HEK293 (cell line): ENCODE measurements around the gene PCGF1.

ENCODE experiments used
- AEBP2 ChIP-seq: fragments of 450-650 bp; formaldehyde crosslinking; IDR thresholded peaks from 2 replicates; pipeline ENCODE4 v1.5.1; 2016; ENCODE audit warnings: missing biosample characterization, missing genetic modification characterization, borderline replicate concordance
- BCL11B ChIP-seq: fragments of 450-650 bp; formaldehyde crosslinking; IDR thresholded peaks from 2 replicates; pipeline ENCODE4 v1.5.1; 2016; ENCODE audit warnings: low read depth, missing biosample characterization, missing genetic modification characterization
- EGR2 ChIP-seq: fragments of 450-650 bp; formaldehyde crosslinking; IDR thresholded peaks from 2 replicates; pipeline ENCODE4 v1.5.1; 2016; ENCODE audit warnings: low read depth, missing biosample characterization, missing genetic modification characterization
- INSM2 ChIP-seq: fragments of 450-650 bp; formaldehyde crosslinking; IDR thresholded peaks from 2 replicates; pipeline ENCODE4 v1.5.1; 2016; ENCODE audit warnings: missing biosample characterization, missing genetic modification characterization
- SCRT2 ChIP-seq: fragments of 450-650 bp; formaldehyde crosslinking; IDR thresholded peaks from 2 replicates; pipeline ENCODE4 v1.5.1; 2016; ENCODE audit warnings: missing biosample characterization, missing genetic modification characterization
- SP3 ChIP-seq: fragments of 450-650 bp; formaldehyde crosslinking; IDR thresholded peaks from 2 replicates; pipeline ENCODE4 v1.5.1; 2016; ENCODE audit warnings: missing biosample characterization, missing genetic modification characterization
- SP7 ChIP-seq: fragments of 450-650 bp; formaldehyde crosslinking; IDR thresholded peaks from 2 replicates; pipeline ENCODE4 v1.5.1; 2016; ENCODE audit warnings: missing biosample characterization, missing genetic modification characterization
- TCF7L2 ChIP-seq: IDR thresholded peaks from 2 replicates; pipeline ENCODE4 v1.6.1; 2011; ENCODE audit warnings: low read depth, mild to moderate bottlenecking, inconsistent platforms, low read length, moderate library complexity, borderline replicate concordance
- ZBTB1 ChIP-seq: fragments of 450-650 bp; formaldehyde crosslinking; IDR thresholded peaks from 2 replicates; pipeline ENCODE4 v1.5.1; 2016; ENCODE audit warnings: missing biosample characterization, missing genetic modification characterization
- ZBTB21 ChIP-seq: fragments of 450-650 bp; formaldehyde crosslinking; IDR thresholded peaks from 2 replicates; pipeline ENCODE4 v1.5.1; 2017; ENCODE audit warnings: missing biosample characterization, missing genetic modification characterization
- ZBTB48 ChIP-seq: fragments of 450-650 bp; formaldehyde crosslinking; IDR thresholded peaks from 2 replicates; pipeline ENCODE4 v1.5.1; 2016; ENCODE audit warnings: missing biosample characterization, missing genetic modification characterization
- ZFHX2 ChIP-seq: fragments of 450-650 bp; formaldehyde crosslinking; conservative IDR thresholded peaks from 2 replicates; pipeline ENCODE4 v1.5.1; 2016; ENCODE audit warnings: missing biosample characterization, missing genetic modification characterization
- ZNF138 ChIP-seq: fragments of 450-650 bp; formaldehyde crosslinking; IDR thresholded peaks from 2 replicates; pipeline ENCODE4 v1.5.1; 2016; ENCODE audit warnings: missing biosample characterization, missing genetic modification characterization, borderline replicate concordance
- ZNF16 ChIP-seq: fragments of 450-650 bp; formaldehyde crosslinking; IDR thresholded peaks from 2 replicates; pipeline ENCODE4 v1.5.1; 2016; ENCODE audit warnings: low read depth, missing biosample characterization, missing genetic modification characterization
- ZNF184 ChIP-seq: fragments of 450-650 bp; IDR thresholded peaks from 2 replicates; pipeline ENCODE4 v1.5.1; 2018; ENCODE audit warnings: missing biosample characterization, mild to moderate bottlenecking, missing genetic modification characterization
- ZNF24 ChIP-seq: fragments of 450-650 bp; formaldehyde crosslinking; IDR thresholded peaks from 2 replicates; pipeline ENCODE4 v1.5.1; 2016; ENCODE audit warnings: missing biosample characterization, missing genetic modification characterization
- ZNF335 ChIP-seq: fragments of 450-650 bp; formaldehyde crosslinking; conservative IDR thresholded peaks from 2 replicates; pipeline ENCODE4 v1.5.1; 2016; ENCODE audit warnings: missing biosample characterization, missing genetic modification characterization
- ZNF416 ChIP-seq: fragments of 450-650 bp; formaldehyde crosslinking; IDR thresholded peaks from 2 replicates; pipeline ENCODE4 v1.5.1; 2016; ENCODE audit warnings: missing biosample characterization, missing genetic modification characterization
- ZNF426 ChIP-seq: fragments of 450-650 bp; formaldehyde crosslinking; IDR thresholded peaks from 2 replicates; pipeline ENCODE4 v1.5.1; 2017; ENCODE audit warnings: missing biosample characterization, missing genetic modification characterization, mild to moderate bottlenecking, inconsistent platforms, moderate library complexity
- ZNF530 ChIP-seq: fragments of 450-650 bp; formaldehyde crosslinking; IDR thresholded peaks from 2 replicates; pipeline ENCODE4 v1.5.1; 2016; ENCODE audit warnings: low read depth, missing biosample characterization, missing genetic modification characterization
- ZNF548 ChIP-seq: fragments of 450-650 bp; formaldehyde crosslinking; IDR thresholded peaks from 2 replicates; pipeline ENCODE4 v1.5.1; 2016; ENCODE audit warnings: missing biosample characterization, missing genetic modification characterization
- ZNF549 ChIP-seq: fragments of 450-650 bp; IDR thresholded peaks from 2 replicates; pipeline ENCODE4 v1.5.1; 2018; ENCODE audit warnings: missing biosample characterization, missing genetic modification characterization, mild to moderate bottlenecking, inconsistent platforms, moderate library complexity
- ZNF571 ChIP-seq: fragments of 450-650 bp; formaldehyde crosslinking; IDR thresholded peaks from 2 replicates; pipeline ENCODE4 v1.5.0; 2017; ENCODE audit warnings: missing biosample characterization, missing genetic modification characterization
- ZNF585B ChIP-seq: fragments of 450-650 bp; formaldehyde crosslinking; IDR thresholded peaks from 2 replicates; pipeline ENCODE4 v1.5.1; 2016; ENCODE audit warnings: missing biosample characterization, missing genetic modification characterization
- ZNF621 ChIP-seq: fragments of 450-650 bp; formaldehyde crosslinking; IDR thresholded peaks from 2 replicates; pipeline ENCODE4 v1.5.1; 2017; ENCODE audit warnings: missing biosample characterization, missing genetic modification characterization
- ZNF624 ChIP-seq: fragments of 450-650 bp; formaldehyde crosslinking; IDR thresholded peaks from 2 replicates; pipeline ENCODE4 v1.5.1; 2017; ENCODE audit warnings: missing biosample characterization, missing genetic modification characterization
- ZNF677 ChIP-seq: fragments of 450-650 bp; IDR thresholded peaks from 2 replicates; pipeline ENCODE4 v1.5.0; 2018; ENCODE audit warnings: missing biosample characterization, mild to moderate bottlenecking, missing genetic modification characterization, moderate library complexity
- ZNF704 ChIP-seq: fragments of 450-650 bp; formaldehyde crosslinking; IDR thresholded peaks from 2 replicates; pipeline ENCODE4 v1.5.1; 2016; ENCODE audit warnings: missing biosample characterization, missing genetic modification characterization
- ZNF791 ChIP-seq: fragments of 450-650 bp; formaldehyde crosslinking; IDR thresholded peaks from 2 replicates; pipeline ENCODE4 v1.5.1; 2016; ENCODE audit warnings: missing biosample characterization, missing genetic modification characterization
- ZNF837 ChIP-seq: fragments of 450-650 bp; formaldehyde crosslinking; IDR thresholded peaks from 2 replicates; pipeline ENCODE4 v1.5.1; 2016; ENCODE audit warnings: missing biosample characterization, missing genetic modification characterization
- ZSCAN23 ChIP-seq: fragments of 450-650 bp; formaldehyde crosslinking; IDR thresholded peaks from 2 replicates; pipeline ENCODE4 v1.5.1; 2016; ENCODE audit warnings: missing biosample characterization, missing genetic modification characterization
- TF ChIP-seq, protein P1 (sequence below): fragments of 450-650 bp; formaldehyde crosslinking; IDR thresholded peaks from 2 replicates; pipeline ENCODE4 v1.5.1; 2016; ENCODE audit warnings: missing biosample characterization, missing genetic modification characterization
- TF ChIP-seq, protein P2 (sequence below): sonication (generic); formaldehyde crosslinking; IDR thresholded peaks from 2 replicates; pipeline ENCODE4 v1.8.1; 2022; ENCODE audit warnings: mild to moderate bottlenecking, moderate library complexity, missing genetic modification reagents
- TF ChIP-seq, protein P3 (sequence below): fragments of 450-650 bp; formaldehyde crosslinking; IDR thresholded peaks from 2 replicates; pipeline ENCODE4 v1.5.1; 2016; ENCODE audit warnings: missing biosample characterization, missing genetic modification characterization

Gene PCGF1

DNA sequence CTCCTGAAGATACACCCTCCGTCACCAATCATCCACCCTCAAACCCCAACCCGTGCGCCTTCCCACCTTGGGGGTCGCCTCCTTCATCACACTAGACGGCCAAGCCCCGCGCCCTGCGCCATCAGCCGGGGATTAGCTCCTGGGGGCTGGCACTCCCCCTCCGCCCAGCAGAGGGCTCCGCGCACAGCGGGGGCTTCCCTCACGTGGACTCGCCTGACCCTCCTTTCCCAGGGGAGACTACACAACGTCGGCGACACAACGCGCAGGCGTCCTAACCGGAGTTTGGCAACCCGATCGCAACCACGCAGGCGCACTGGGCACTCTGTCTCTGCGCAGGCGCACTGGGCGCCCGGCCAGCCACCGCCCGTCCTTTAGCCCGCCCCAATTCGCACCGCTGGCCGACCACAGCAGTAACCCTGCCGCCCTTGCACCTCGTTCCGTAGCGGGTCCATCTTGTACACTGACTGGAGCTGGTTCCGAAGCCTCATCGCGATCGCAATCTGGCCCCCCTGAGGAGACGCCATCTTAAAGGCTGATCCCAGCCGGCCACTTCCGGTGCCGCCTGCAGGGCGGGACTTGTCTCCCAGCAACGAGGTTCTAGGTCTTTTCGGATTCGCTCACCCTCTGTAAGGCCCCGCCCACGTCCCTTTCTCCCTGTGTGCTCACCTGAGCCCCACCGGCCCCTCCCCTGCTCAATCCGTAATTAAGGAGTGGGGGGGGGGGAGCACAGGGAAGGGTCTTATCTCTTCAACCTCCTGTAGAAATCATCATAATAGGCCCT, at the start of gene PCGF1 (continued):
- TF ChIP-seq AEBP2 (tag by site-specific recombination) (no peak), ZNF571 (tag by site-specific recombination) (no peak), ZNF791 (tag by site-specific recombination) (no peak), BCL11B (peak; percentile 46; the same call in 1 of the 2 replicates), ZBTB48 (tag by site-specific recombination) (peak; percentile 77), ZBTB1 (tag by site-specific recombination) (no peak), ZNF549 (tag by site-specific recombination) (no peak), ZFHX2 (tag by site-specific recombination) (peak; percentile 62), ZSCAN23 (0 out of 2 replicates have a peak, but pooled peaks have one; percentile 22), SP7 (tag by site-specific recombination) (peak; percentile 70; the same call in 1 of the 2 replicates), TCF7L2 (no peak), INSM2 (tag by site-specific recombination) (peak; percentile 37; the same call in 1 of the 2 replicates), ZNF335 (peak; percentile 95), SP3 (tag by site-specific recombination) (peak; percentile 86), ZNF426 (tag by site-specific recombination) (no peak), ZNF621 (tag by site-specific recombination) (no peak), ZNF530 (tag by site-specific recombination) (no peak), ZNF16 (tag by site-specific recombination) (no peak), ZNF677 (no peak), ZNF704 (tag by site-specific recombination) (no peak), ZNF585B (peak; percentile 9; the same call in 1 of the 2 replicates), ZNF416 (no peak), ZNF138 (tag by site-specific recombination) (no peak), SCRT2 (tag by site-specific recombination) (no peak), ZBTB21 (tag by site-specific recombination) (no peak), EGR2 (peak; percentile 71; the same call in 1 of the 2 replicates), ZNF184 (tag by site-specific recombination) (no peak), ZNF24 (tag by site-specific recombination) (peak; percentile 55; the same call in 1 of the 2 replicates), ZNF548 (no peak), ZNF837 (tag by site-specific recombination) (no peak), ZNF624 (tag by site-specific recombination) (no peak)
- TF ChIP-seq, protein P1, sequence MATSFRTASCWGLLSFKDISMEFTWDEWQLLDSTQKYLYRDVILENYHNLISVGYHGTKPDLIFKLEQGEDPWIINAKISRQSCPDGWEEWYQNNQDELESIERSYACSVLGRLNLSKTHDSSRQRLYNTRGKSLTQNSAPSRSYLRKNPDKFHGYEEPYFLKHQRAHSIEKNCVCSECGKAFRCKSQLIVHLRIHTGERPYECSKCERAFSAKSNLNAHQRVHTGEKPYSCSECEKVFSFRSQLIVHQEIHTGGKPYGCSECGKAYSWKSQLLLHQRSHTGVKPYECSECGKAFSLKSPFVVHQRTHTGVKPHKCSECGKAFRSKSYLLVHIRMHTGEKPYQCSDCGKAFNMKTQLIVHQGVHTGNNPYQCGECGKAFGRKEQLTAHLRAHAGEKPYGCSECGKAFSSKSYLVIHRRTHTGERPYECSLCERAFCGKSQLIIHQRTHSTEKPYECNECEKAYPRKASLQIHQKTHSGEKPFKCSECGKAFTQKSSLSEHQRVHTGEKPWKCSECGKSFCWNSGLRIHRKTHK (tag by site-specific recombination), result no peak
- TF ChIP-seq, protein P2, sequence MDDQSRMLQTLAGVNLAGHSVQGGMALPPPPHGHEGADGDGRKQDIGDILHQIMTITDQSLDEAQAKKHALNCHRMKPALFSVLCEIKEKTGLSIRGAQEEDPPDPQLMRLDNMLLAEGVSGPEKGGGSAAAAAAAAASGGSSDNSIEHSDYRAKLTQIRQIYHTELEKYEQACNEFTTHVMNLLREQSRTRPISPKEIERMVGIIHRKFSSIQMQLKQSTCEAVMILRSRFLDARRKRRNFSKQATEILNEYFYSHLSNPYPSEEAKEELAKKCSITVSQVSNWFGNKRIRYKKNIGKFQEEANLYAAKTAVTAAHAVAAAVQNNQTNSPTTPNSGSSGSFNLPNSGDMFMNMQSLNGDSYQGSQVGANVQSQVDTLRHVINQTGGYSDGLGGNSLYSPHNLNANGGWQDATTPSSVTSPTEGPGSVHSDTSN, result no peak
- TF ChIP-seq, protein P3, sequence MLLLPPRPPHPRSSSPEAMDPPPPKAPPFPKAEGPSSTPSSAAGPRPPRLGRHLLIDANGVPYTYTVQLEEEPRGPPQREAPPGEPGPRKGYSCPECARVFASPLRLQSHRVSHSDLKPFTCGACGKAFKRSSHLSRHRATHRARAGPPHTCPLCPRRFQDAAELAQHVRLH (tag by site-specific recombination), result no peak
